Measurements from ENCODE around the gene MMAB.
A peak's percentile ranks its signal among the peaks of the same experiment; 100 is the strongest.

Gene MMAB

GRCh38 chr12:109581856-109582255, 8.6 kb upstream of the MMAB start:
- no peak for DNase-seq

DNA sequence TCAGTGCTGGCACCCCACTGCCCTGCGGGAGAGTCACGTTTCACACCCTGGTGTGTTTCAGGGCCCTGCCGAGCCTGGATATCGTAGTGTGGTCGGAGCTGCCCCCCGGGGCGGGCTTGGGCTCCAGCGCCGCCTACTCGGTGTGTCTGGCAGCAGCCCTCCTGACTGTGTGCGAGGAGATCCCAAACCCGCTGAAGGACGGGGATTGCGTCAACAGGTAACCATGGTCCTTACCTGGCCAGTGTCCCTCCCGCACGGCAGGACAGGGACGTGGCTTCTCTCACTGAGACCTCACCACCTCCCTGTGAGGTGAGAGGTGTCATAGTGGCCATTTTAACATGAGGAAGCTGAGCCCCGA, 8.0 kb upstream of the MMAB start:
- DNase-seq = no peak

GRCh38 chr12:109580684-109581333, 7.5 kb upstream of the MMAB start:
- DNase-seq = no peak

DNA sequence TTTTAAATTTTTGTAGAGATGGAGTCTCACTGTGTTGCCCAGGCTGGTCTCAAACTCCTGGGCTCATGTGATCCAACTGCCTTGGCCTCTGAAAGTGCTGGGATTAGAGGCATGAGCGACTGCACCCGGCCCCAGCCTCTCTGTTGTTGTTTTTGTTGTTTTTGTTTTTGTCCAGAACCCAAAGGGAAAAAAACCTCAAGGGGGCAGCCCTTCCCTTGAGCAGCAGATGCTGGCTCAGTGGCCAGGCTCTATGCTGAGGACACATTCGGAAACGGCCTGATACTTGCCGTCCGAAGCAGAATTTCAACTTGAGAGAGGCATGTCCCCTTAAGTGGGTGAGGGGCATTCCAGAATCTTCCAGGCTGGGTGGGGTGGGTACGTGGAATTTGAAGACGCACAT, 7.0 kb upstream of the MMAB start:
- DNase-seq = no peak

- no peak for DNase-seq
These were observed 6.3 kb upstream of the MMAB start for GRCh38 chr12:109579639-109580038.

- DNase-seq = no peak
These were observed 5.1 kb upstream of the MMAB start for GRCh38 chr12:109578330-109578927.

- no peak for DNase-seq
These were observed 4.0 kb upstream of the MMAB start for GRCh38 chr12:109577311-109577710.

- DNase-seq = no peak
These were observed 2.4 kb upstream of the MMAB start for GRCh38 chr12:109575683-109576082.

- peak; percentile 33 for DNase-seq
These were observed 575 bp upstream of the MMAB start for GRCh38 chr12:109573914-109574244.

GRCh38 chr12:109572506-109572845, 828 bp downstream of the MMAB start:
- no peak for DNase-seq

DNA sequence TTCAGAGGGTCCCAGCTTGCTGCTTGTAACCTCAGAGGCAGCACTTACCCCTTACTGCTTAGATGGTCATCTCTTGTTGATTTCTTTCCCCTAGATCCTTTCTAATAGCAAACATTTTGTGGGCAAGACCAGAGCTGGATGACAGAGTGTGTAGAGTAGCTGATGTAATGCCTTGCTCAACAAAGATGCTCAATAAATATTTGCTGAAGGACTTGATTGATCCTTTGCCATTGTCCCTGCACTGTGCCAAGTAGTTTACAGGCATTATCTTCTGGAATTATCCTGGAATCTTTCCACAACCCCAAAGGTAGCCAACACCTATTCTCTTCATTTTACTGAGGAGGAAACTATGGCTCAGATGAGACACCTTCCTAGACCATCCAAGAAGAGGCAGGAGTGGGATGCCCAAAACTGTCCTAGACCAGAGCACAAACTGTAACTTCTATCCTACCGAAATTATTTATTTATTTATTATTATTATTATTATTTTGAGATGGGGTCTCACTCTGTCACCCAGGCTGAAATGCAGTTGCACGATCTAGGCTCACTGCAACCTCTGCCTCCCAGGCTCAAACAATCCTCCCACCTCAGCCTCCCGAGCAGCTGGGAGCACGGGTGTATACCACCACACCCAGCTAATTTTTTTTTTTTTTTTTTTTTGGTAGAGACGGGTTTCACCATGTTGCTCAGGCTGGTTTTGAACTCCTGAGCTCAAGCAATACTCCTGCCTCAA, 1.4 kb downstream of the MMAB start:
- no peak for DNase-seq

DNA sequence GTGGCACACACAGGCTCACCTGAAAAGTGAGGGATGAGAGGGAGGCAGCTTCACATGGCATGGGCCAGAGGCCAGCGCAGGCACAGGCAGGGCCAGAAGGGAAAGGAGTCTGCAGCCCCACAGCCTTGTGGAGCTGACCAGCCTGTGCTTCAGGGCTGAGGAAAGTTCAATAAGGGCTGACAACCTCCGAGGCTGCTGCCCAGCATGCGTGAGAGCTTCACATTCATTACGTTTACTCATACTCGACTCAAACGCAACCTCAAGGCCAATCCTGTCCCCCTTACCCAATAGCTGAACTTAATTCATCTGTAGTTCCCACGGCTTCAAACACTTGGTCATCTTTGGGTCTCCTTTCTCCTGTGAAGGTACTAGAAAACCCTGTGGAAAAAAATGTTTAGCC, 4.8 kb downstream of the MMAB start:
- DNase-seq = no peak

- DNase-seq = no peak
These were observed 5.3 kb downstream of the MMAB start for GRCh38 chr12:109567967-109568366.

DNA sequence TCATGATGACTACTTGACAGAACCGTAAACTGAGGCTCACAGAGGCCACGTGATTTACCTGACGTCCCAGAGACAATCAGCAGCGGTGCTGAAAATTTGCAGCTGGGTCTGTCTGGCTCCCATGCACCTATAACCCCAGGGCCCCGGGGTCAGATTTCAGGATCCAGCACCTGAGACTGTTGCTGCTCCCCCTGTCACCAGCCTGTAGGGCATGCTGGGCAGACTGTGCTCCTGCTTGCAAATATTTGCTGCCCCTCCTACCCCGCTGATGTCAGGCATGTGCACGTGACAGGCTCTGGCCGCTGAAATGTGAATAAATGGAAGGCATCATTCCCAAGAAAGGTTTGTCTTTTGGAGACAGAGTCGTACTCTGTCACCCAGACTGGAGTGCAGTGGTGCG, 6.0 kb downstream of the MMAB start:
- DNase-seq = no peak

DNA sequence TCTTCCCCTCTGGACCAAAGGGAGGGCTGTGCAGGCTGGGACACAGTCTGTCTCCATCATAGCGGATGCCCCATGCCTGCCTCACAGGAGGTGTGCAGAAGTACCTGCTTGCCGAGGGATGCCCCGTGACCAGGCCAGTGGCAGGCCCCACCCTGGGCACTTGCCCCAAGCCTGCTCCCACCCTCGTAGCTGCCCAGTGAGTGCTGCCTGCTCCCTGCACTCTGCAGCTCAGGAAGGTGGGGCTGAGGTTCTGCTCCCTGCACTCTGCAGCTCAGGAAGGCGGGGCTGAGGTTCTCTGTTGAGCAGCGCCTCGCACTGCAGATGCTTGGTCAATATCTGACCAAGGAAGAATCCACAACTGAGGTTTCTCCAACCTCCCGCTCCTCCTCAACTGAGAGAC, 6.9 kb downstream of the MMAB start:
- no peak for DNase-seq

- DNase-seq = no peak
These were observed 9.7 kb downstream of the MMAB start for GRCh38 chr12:109563291-109564284.

GRCh38 chr12:109562871-109563270, 10.4 kb downstream of the MMAB start:
- no peak for DNase-seq

GRCh38 chr12:109561711-109562030, 11.6 kb downstream of the MMAB start:
- no peak for DNase-seq

DNA sequence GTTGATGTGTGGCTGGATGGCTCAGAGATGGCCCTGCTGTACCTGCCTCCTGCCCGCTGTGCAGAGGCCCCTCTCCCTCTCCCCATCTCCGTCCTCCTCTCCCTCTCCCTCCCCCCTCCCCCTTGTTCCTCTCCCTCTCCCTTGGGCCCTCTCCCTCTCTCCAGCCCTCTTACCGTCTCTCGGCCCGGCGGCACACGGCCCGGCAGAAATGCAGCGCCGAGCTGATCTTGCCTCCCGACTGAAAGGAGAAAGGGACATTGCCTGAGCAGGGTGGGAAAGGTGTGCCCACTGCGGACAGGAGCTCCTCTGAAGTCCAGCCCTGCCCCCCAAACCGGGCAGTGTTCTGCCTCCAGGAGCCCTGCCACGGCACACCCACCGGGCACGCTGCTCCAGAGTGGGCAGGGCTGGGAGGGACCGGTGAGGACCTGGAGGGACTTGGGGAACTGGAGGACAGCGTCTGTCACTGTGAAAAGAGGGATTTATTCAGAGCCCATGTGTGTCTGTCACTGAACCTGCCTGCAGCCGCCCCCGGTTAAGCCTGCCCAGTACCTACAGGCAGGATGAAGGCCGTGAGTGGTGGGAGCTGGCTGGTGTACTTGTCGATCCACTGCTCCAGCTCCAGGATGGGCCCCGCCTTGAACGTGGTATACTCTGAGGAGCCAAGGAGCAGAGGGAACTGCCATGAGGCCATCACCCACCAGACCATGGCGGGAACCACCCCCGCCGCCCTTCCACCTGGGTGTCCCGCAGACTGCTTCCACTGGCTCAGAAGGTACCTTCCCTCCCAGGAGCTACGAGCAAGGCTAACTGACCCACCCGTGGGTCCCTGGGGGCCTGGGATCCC, 12.2 kb downstream of the MMAB start:
- no peak for DNase-seq

DNA sequence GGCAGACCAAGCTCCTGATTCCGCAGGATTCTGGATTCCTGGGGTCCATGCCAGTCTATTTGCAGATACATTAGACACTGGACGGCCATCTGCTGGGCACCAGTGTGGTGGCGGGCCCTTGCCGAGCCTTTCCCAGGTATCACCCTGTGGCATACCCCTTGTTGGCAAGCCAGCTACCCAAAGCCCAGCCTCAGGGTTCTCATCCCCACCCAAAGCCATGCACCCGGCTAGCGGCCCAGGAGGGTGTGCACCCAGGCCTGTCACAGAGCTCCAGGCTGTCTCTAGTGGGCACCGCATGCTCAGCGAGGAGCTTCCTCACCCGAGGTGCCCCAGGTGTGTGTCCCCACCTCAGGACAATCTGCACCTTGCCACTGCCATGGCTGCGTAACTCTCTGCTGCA, 13.7 kb downstream of the MMAB start:
- no peak for DNase-seq

DNA sequence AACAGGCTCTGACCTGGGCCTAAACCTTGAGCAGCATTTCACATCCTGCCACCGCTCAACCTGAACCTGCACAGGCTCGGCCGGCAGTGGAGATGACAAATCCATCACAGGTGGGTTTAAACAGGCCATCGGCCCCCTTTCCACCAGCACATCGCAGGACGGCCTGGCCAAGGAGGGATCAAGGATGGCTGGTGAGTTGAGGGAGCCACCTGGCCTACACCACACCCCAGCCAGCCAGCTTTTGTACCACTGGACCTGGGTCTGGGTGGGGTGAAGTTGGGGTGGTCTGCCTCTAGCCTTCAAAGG, 14.2 kb downstream of the MMAB start:
- no peak for DNase-seq

- DNase-seq = no peak
These were observed 14.7 kb downstream of the MMAB start for GRCh38 chr12:109558374-109559199.
